Rectal smooth muscle tissue (tissue), 1 donor: ENCODE results near the gene FBXL17.

Source experiments
- H3K27ac ChIP-seq: one replicate; pipeline ENCODE4 v1.7.0; 2013; ENCODE audit warnings: low read depth, low read length, inconsistent platforms
- H3K27me3 ChIP-seq: one replicate; pipeline ENCODE4 v1.7.0; 2013; ENCODE audit warnings: low read length; ENCODE audit not compliant: control insufficient read depth, insufficient read depth
- H3K36me3 ChIP-seq: one replicate; pipeline ENCODE4 v1.7.0; 2013; ENCODE audit warnings: low read length; ENCODE audit not compliant: control insufficient read depth, insufficient read depth
- H3K4me1 ChIP-seq: one replicate; pipeline ENCODE4 v1.7.0; 2013; ENCODE audit warnings: low read length; ENCODE audit not compliant: control insufficient read depth, insufficient read depth
- H3K4me3 ChIP-seq: one replicate; pipeline ENCODE4 v1.7.0; 2013; ENCODE audit warnings: low read length
- H3K9ac ChIP-seq: one replicate; pipeline ENCODE4 v1.7.0; 2013; ENCODE audit warnings: low read length

FBXL17 gene

DNA sequence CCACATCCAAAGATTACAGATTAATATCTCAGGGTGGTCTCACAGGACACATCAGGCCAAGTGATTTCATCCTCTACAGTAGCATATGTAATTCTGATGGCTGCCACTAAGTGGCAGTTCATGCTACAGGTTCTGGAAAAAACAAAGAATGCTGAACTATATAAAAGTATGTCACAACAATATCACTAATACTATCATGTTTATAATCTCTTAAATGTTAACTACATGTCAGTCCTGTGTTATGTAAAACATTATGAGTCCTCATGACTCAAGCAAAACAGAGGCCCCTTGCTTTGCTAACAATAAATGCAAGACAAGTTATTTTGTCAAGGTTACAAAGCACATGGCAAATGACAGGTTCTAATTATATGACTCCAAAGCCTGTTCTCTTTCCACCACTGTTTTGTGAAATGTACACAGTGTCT is 233.2 kb downstream of the FBXL17 start:
- no peaks in the 10 kb centered on the region for H3K4me1 ChIP-seq
- H3K9ac ChIP-seq, result no peak overlapping the region
- H3K4me3 ChIP-seq, result no peak overlapping the region
- no peaks in the 10 kb centered on the region for H3K36me3 ChIP-seq
- H3K27ac ChIP-seq, result no peak overlapping the region
- H3K27me3 ChIP-seq, result no peaks in the 10 kb centered on the region

- H3K27ac ChIP-seq, result no peak overlapping the region
- no peaks in the 10 kb centered on the region for H3K36me3 ChIP-seq
- no peak overlapping the region for H3K4me3 ChIP-seq
- H3K9ac ChIP-seq, result no peak overlapping the region
- no peaks in the 10 kb centered on the region for H3K27me3 ChIP-seq
- H3K4me1 ChIP-seq, result no peaks in the 10 kb centered on the region
Measured at GRCh38 chr5:108146222-108146621, 235.7 kb downstream of the FBXL17 start.

- H3K36me3 ChIP-seq, result no peaks in the 10 kb centered on the region
- no peak overlapping the region for H3K27ac ChIP-seq
Measured at GRCh38 chr5:108145351-108145750, 236.5 kb downstream of the FBXL17 start.

GRCh38 chr5:108144332-108144731 is 237.6 kb downstream of the FBXL17 start:
- H3K4me3 ChIP-seq, result no peak overlapping the region
- H3K27ac ChIP-seq, result no peak overlapping the region
- no peak overlapping the region for H3K9ac ChIP-seq
- H3K27me3 ChIP-seq, result no peaks in the 10 kb centered on the region
- no peaks in the 10 kb centered on the region for H3K4me1 ChIP-seq
- H3K36me3 ChIP-seq, result no peaks in the 10 kb centered on the region

More at GRCh38 chr5:108145351-108145750, 236.5 kb downstream of the FBXL17 start:
- Histone ChIP-seq H3K27me3 (no peaks in the 10 kb centered on the region), H3K4me1 (no peaks in the 10 kb centered on the region), H3K4me3 (no peak overlapping the region), H3K9ac (no peak overlapping the region)

DNA sequence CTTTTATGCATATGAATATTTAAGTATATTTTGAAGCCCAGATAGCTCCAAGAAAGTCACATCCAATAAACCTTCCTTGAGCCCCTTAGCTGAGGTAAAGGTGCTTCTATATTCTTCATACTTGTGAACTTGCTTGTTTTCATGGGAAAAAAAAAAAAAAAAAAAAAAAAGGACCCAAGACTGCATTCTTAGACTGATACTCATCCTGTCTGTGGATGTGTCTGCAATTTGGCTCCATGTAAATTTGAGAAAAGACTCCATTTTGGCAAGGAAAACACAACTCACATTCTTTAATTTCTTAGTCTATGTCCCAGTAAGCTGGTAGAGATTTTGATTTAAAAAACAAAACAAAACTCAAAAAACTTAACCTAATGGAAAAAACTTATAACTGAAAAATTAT is 238.3 kb downstream of the FBXL17 start:
- Histone ChIP-seq H3K4me1 (no peaks in the 10 kb centered on the region), H3K9ac (no peak overlapping the region), H3K4me3 (no peak overlapping the region), H3K36me3 (no peaks in the 10 kb centered on the region), H3K27me3 (no peaks in the 10 kb centered on the region), H3K27ac (no peak overlapping the region)

GRCh38 chr5:108141676-108142075 is 240.2 kb downstream of the FBXL17 start:
- no peak overlapping the region for H3K27ac ChIP-seq
- H3K4me1 ChIP-seq, result no peaks in the 10 kb centered on the region
- no peak overlapping the region for H3K4me3 ChIP-seq
- no peak overlapping the region for H3K9ac ChIP-seq
- no peaks in the 10 kb centered on the region for H3K27me3 ChIP-seq
- H3K36me3 ChIP-seq, result no peaks in the 10 kb centered on the region

- Histone ChIP-seq H3K4me3 (no peak overlapping the region), H3K9ac (no peak overlapping the region), H3K4me1 (no peaks in the 10 kb centered on the region), H3K27me3 (no peaks in the 10 kb centered on the region), H3K27ac (no peak overlapping the region), H3K36me3 (no peaks in the 10 kb centered on the region)
Measured at GRCh38 chr5:108136493-108136892, 245.4 kb downstream of the FBXL17 start.

- H3K36me3 ChIP-seq, result no peaks in the 10 kb centered on the region
- no peaks in the 10 kb centered on the region for H3K27me3 ChIP-seq
- H3K27ac ChIP-seq, result no peak overlapping the region
- H3K4me3 ChIP-seq, result no peak overlapping the region
- no peaks in the 10 kb centered on the region for H3K4me1 ChIP-seq
- no peak overlapping the region for H3K9ac ChIP-seq
Measured at GRCh38 chr5:108129129-108129528, 252.8 kb downstream of the FBXL17 start.

DNA sequence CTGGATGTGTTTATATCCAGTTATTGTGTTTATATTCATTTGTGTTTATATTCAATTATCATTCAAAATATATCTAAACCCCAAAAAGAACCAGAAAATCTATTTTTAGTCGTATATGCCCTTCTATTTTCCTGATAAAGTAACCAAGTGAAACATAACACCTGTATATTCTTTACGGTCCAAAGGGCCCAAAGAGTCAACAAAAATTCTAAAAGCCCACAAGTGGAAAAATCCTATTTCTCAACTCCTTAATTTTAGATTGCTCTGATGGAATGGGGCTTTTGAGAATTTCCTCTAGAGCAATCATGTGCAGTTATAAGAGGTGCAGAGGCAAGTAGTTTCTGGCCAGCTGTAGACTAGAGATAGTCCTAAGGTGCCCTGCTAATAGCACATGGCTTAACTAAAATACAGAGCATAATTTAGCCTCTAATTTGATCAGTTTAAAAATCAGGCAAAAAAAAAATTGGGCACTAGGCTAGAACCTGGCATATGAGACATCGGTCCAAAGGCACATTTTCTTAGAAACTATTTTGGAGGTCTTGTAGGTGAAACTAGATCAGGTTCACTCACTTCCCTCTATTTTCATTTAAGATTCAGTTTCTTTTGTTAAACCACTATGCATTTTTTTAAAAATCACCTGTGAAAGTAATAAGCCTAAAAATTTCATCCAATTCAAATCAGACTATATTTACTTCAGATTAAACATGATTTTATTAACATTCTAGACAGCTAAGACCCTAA is 256.0 kb downstream of the FBXL17 start:
- Histone ChIP-seq H3K27ac (no peak overlapping the region), H3K27me3 (no peaks in the 10 kb centered on the region), H3K9ac (no peak overlapping the region), H3K36me3 (no peaks in the 10 kb centered on the region), H3K4me1 (no peaks in the 10 kb centered on the region), H3K4me3 (no peak overlapping the region)

GRCh38 chr5:108124596-108124995 is 257.3 kb downstream of the FBXL17 start:
- Histone ChIP-seq H3K27ac (no peak overlapping the region), H3K4me3 (no peak overlapping the region), H3K9ac (no peak overlapping the region), H3K4me1 (no peaks in the 10 kb centered on the region), H3K36me3 (no peaks in the 10 kb centered on the region), H3K27me3 (no peaks in the 10 kb centered on the region)

GRCh38 chr5:108122702-108123101 is 259.2 kb downstream of the FBXL17 start:
- Histone ChIP-seq H3K9ac (no peak overlapping the region), H3K27ac (no peak overlapping the region), H3K4me3 (no peak overlapping the region), H3K27me3 (no peaks in the 10 kb centered on the region), H3K36me3 (no peaks in the 10 kb centered on the region), H3K4me1 (no peaks in the 10 kb centered on the region)

DNA sequence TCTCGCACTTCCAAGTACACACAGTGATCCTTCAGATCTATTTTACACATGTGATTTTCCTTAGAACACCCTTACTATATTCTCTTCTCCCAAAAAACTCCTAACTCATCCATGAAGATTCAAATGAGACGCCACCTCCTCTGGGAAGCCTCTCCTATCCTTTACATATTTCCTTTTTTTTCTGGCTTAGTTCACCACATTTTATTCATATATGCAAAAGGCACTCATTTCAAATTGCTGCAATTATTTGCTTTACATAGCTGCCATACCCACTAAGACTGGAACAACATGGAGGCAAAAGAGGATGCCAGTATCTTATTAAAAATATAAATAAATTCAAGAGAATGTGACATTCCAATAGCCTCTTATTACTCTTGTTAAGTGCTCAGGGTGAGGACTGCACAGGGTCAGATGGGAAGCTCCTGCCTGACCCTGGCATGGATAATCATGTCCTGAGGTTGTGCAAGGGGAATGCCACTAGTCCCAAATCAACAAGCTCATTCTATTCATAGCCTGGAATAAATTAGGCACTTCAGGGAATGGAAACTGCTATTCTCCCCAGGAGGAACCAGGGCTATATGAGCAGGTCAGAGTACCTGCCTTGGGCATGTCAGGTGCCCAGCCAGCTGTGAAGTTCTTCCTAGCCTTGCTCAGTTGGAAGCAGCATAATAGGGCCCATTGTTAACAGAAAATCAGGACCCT is 262.9 kb downstream of the FBXL17 start:
- no peaks in the 10 kb centered on the region for H3K4me1 ChIP-seq
- H3K36me3 ChIP-seq, result no peaks in the 10 kb centered on the region
- H3K27me3 ChIP-seq, result no peaks in the 10 kb centered on the region
- H3K4me3 ChIP-seq, result no peak overlapping the region
- no peak overlapping the region for H3K9ac ChIP-seq
- no peak overlapping the region for H3K27ac ChIP-seq

GRCh38 chr5:108115673-108116072 is 266.2 kb downstream of the FBXL17 start:
- no peaks in the 10 kb centered on the region for H3K4me1 ChIP-seq
- H3K4me3 ChIP-seq, result no peak overlapping the region
- no peaks in the 10 kb centered on the region for H3K27me3 ChIP-seq
- no peak overlapping the region for H3K9ac ChIP-seq
- no peaks in the 10 kb centered on the region for H3K36me3 ChIP-seq
- no peak overlapping the region for H3K27ac ChIP-seq
